GM18502 (cell line): ENCODE measurements around the gene EFHC1.
"Not testable (repeated sequence)": the region's sequence is repeated elsewhere in the genome, so short reads cannot be mapped to it uniquely, and the experiment has no call there.

Source experiments
- ATAC-seq: cut with Tn5 transposase; IDR thresholded peaks from one replicate; pipeline ENCODE4 v1.9.1; 2021; ENCODE audit warnings: mild to moderate bottlenecking; ENCODE audit not compliant: unreplicated experiment, poor library complexity

Gene EFHC1, protein sequence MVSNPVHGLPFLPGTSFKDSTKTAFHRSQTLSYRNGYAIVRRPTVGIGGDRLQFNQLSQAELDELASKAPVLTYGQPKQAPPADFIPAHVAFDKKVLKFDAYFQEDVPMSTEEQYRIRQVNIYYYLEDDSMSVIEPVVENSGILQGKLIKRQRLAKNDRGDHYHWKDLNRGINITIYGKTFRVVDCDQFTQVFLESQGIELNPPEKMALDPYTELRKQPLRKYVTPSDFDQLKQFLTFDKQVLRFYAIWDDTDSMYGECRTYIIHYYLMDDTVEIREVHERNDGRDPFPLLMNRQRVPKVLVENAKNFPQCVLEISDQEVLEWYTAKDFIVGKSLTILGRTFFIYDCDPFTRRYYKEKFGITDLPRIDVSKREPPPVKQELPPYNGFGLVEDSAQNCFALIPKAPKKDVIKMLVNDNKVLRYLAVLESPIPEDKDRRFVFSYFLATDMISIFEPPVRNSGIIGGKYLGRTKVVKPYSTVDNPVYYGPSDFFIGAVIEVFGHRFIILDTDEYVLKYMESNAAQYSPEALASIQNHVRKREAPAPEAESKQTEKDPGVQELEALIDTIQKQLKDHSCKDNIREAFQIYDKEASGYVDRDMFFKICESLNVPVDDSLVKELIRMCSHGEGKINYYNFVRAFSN

DNA sequence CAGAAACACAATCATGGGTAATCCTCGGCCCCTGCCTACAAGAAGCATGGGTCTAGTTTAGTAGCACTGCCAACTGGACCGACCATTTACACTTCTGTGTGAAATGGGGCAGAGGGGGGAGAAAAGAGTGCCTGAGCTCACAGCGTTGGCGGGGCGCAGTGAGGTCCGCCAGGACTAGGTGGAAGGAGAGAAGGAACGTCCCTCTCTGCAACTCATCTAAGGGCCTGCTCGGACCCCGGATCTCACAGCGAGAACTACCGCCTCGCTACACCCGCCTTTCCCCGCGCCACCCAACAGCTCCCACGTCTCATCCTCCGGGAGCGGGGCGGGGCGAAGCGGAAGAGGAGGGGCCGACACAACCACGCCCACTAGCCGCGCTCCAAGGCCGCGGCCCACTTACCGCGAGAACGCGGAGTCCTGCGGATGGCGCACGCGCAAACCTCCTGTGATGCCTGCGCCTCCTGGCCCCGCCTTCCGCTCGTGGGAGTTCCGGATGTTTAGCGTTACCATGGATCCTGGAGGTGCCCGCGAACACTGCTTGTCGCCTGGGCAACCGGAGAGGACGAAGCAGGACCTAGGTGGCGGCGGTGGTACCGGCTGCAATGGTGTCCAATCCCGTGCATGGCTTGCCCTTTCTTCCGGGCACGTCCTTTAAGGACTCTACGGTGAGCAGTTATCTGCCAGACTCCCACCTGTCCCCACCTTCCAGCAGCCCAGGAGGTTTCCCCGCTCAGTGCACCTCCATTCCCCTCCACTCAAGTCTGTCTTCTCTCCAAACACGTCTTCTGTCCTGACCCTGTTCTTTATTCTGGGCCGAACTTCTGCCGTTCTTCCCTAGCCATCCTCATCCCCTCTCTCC lies at the start of gene EFHC1:
EFHC1 (plus strand) TSS at position 534 of the 859 bp plus-strand sequence; CDS start at position 603, 69 bp downstream.
- ATAC-seq, result peak; percentile 92

- no peak for ATAC-seq
These were observed 48.4 kb upstream of the EFHC1 start for GRCh38 chr6:52371656-52372191.

DNA sequence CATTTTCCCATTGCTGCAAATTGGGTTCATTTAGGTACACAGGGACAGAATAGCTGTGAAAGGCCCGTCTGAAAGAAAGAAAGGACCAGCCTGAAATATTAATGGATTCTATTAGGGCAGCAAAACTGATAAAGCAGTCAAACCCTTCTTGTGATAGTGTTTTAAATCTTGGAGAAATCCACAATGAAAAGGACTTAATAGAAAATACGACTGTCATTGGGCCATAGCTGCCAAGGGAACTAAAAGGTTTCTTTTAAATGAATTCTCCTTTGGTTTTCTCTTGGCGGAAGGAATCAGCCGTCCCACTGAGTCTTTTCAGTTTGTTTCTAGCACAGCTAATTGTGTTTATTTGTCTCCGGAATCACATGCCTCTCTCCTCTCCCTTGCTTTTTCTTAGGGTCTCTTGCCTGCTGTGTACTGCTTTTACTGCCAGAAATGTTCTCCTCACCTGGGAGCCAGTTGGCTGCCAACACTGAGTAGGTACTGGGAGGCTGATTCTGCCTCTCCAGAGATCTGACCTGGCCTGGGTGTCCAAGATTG lies 46.9 kb upstream of the EFHC1 start:
- no peak for ATAC-seq

- ATAC-seq, result no peak
These were observed 45.9 kb upstream of the EFHC1 start for GRCh38 chr6:52374247-52374646.

- ATAC-seq, result no peak
These were observed 44.2 kb upstream of the EFHC1 start for GRCh38 chr6:52375780-52376556.

GRCh38 chr6:52376763-52377162 lies 43.4 kb upstream of the EFHC1 start:
- no peak for ATAC-seq

- no peak for ATAC-seq
These were observed 42.5 kb upstream of the EFHC1 start for GRCh38 chr6:52377538-52378221.

- ATAC-seq, result no peak
These were observed 38.9 kb upstream of the EFHC1 start for GRCh38 chr6:52381249-52381648.

GRCh38 chr6:52384145-52384766 lies 35.9 kb upstream of the EFHC1 start:
- ATAC-seq, result no peak

DNA sequence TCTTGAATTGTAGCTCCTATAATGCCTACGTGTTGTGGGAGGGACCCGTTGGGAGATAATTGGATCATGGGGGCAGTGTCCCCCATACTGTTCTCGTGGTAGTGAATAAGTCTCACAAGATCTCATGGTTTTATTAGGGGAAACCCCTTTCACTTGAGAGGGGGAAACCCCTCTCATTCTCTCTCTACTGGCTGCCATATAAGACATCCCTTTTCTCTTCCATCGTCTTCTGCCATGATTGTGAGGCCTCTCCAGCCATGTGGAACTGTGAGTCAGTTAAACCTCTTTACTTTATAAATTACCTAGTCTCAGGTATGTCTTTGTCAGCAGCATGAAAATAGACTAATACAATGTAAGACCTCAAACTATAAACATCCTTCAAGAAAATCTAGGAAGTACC lies 35.1 kb upstream of the EFHC1 start:
- no peak for ATAC-seq

DNA sequence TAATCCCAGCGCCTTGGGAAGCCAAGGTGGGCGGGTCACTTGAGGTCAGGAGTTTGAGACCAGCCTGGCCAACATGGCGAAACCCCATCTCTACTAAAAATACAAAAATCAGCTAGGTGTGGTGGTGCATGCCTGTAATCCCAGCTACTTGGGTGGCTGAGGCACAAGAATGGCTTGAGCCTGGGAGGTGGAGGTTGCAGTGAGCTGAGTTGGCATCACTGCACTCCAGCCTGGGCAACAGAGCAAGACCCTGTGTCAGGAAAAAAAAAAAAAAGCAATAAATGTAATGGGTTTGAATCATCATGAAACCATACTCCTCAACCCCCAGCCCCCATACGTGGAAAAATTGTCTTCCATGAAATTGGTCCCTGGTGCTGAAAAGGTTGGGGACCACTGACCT lies 32.0 kb upstream of the EFHC1 start:
- ATAC-seq, result not testable (repeated sequence)

DNA sequence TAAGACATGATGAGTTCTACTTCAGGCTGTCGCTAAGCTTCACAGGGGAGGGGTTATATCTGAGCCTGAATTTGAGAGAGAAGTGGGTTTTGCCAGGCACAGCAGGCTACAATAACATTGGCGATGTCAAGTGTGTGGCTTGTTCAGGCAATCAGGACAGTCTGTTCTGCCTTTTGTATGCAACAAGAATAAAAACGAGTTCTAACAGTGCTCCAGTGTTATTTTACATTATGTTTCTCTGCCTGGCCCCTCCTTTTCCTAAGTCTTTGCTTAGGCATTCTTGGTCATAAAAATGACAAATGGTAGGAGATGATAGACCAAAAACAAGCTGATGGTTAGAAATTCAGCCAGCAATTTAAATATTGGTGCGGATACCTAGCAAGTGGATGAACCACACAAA lies 31.4 kb upstream of the EFHC1 start:
- no peak for ATAC-seq

DNA sequence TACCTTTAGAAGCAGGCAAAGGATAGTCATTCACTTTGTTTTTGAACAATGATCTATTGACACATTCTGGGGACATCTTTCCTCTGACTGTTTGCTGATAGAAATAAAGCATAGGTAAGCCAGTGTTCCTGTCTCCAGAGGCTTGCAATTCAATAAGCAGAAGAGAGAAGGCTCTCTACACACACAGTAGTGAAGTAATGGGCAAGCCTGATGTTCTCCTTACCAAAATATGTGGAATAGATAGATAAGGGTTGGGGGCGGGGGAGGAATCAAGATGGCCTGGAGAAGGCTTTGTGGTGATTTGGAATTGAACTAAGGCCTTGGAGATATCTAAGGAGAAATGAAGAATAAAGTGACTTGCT lies 30.9 kb upstream of the EFHC1 start:
- no peak for ATAC-seq

DNA sequence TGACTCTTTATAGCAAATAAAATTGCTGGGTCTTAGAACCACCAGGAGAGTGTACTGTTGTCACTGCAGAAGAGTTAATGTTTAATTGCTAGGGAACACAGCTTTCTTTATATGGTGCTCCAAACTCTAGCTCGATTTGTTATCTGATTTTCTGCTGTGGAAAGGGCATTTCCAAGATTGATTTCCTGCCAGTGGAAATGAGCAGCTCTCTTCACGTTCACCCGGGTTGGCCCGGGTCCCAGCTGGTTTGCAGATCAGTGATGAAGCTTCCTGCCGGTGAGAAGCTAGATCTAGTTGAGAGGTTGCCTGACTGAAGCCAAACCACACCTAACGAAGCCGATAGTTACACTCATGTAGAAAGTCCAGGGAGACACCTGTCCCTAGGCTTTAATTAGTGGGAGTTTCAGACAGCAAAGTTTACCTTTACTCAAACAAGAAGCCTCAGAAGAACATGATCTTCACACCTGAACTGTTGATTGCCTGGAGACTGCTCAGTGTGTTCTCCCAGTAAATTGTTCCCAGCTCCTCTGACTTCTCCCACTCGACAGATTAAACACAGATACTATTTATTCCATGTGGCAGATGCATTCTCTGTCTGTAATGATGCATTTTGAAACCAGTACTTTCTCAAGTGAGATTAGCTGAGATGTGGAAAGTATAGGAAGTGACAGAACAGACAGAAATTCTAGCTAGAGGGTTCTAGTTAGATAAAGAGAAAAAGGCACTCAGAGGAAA lies 30.3 kb upstream of the EFHC1 start:
- peak; percentile 70 for ATAC-seq

GRCh38 chr6:52390361-52390727 lies 29.8 kb upstream of the EFHC1 start:
- peak; percentile 55 for ATAC-seq

- ATAC-seq, result no peak
These were observed 28.5 kb upstream of the EFHC1 start for GRCh38 chr6:52391599-52391998.

DNA sequence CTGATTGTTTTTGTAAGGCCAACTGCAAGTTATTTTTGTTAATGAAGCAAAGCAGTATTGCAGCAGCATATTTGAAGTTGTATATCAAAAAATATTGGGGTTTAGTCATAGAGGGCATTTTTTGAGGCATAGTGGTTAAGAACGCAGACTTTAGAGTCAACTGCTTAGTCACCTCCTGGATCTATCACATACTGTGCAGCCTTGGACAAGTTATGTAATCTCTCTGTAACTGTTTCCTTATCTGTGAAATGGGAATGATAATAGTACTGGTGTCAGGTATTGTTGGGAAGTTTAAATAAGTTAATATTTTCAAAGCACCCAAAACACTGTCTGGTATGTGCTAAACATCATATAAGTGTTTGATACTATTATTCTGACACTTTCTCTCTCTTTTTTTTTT lies 27.2 kb upstream of the EFHC1 start:
- no peak for ATAC-seq

GRCh38 chr6:52393780-52394179 lies 26.4 kb upstream of the EFHC1 start:
- ATAC-seq, result peak; percentile 1
